Mammary epithelial cell (primary cell): Measurements from ENCODE around the gene GRIN3B.

Experiments used
- CTCF ChIP-seq, 2 donors: IDR thresholded peaks in 1 of 2; conservative IDR thresholded peaks in 1 of 2; 2 replicates each; pipeline ENCODE4 v1.5.1; 2011 to 2012; ENCODE audit warnings: inconsistent platforms in 2 of 2, low read length in 2 of 2, mild to moderate bottlenecking in 2 of 2, control low read depth in 1 of 2, low read depth in 1 of 2; ENCODE audit not compliant: insufficient read depth in 1 of 2; ENCODE audit errors: extremely low read depth in 1 of 2
- EZH2 ChIP-seq: IDR thresholded peaks from 2 replicates; pipeline ENCODE4 v1.6.1; 2012; ENCODE audit warnings: low read length, inconsistent platforms, borderline replicate concordance

- TF ChIP-seq CTCF (conservative IDR thresholded peaks at IDR 0.05 in 1 of 2, IDR thresholded peaks at IDR 0.05 in 1 of 2; ENCODE audit: extremely low read depth in 1 of 2, insufficient read depth in 1 of 2, low read depth in 1 of 2, low read length in 2 of 2) (no peak), EZH2 (no peak)
Observed at GRCh38 chr19:1003283-1003682, 3.1 kb downstream of the GRIN3B start.
